DOHH2 (cell line): ENCODE data around the gene VWF.

Source experiments
- CTCF ChIP-seq: fragments of 200-600 bp; sonication (generic); IDR thresholded peaks from one replicate; pipeline ENCODE4 v1.5.1; 2014; ENCODE audit warnings: antibody characterized with exemption, mild to moderate bottlenecking, low read depth, low read length; ENCODE audit not compliant: poor library complexity, severe bottlenecking
- EZH2phosphoT487 ChIP-seq: fragments of 200-600 bp; sonication (generic); IDR thresholded peaks from 2 replicates; pipeline ENCODE4 v1.6.1; 2017; ENCODE audit warnings: borderline replicate concordance, mild to moderate bottlenecking, antibody characterized with exemption, low read length, moderate library complexity, mixed read lengths

- TF ChIP-seq CTCF (no peak), EZH2phosphoT487 (no peak)
Observed at GRCh38 chr12:6114476-6114870, 10.0 kb downstream of the VWF start.
